HepG2 (cell line): Measurements from ENCODE around the gene KCNJ14. TPM values are rescaled to one million over a fixed set of nuclear protein-coding genes. Genes with fewer than 3 reads are reported as not detected.

Experiments used
- KDM5A ChIP-seq: fragments of 200-600 bp; sonication (generic); IDR thresholded peaks from 2 replicates; pipeline ENCODE4 v1.7.0; 2018; ENCODE audit warnings: antibody characterized with exemption, mild to moderate bottlenecking, low read length, borderline replicate concordance
- PAWR ChIP-seq: sonication (generic); formaldehyde crosslinking; IDR thresholded peaks from 2 replicates; pipeline ENCODE4 v1.4.0; 2020; ENCODE audit warnings: missing genetic modification reagents, mild to moderate bottlenecking, borderline replicate concordance
- PAX8 ChIP-seq: sonication (generic); formaldehyde crosslinking; IDR thresholded peaks from 2 replicates; pipeline ENCODE4 v1.8.0; 2022; ENCODE audit warnings: mild to moderate bottlenecking, missing genetic modification reagents, borderline replicate concordance
- STAG1 ChIP-seq: sonication (generic); formaldehyde crosslinking; IDR thresholded peaks from 2 replicates; pipeline ENCODE4 v1.4.0; 2020; ENCODE audit warnings: missing genetic modification reagents
- ZBTB8A ChIP-seq: sonication (generic); formaldehyde crosslinking; IDR thresholded peaks from 2 replicates; pipeline ENCODE4 v1.4.0; 2020; ENCODE audit warnings: mild to moderate bottlenecking, low read depth, missing genetic modification reagents, borderline replicate concordance
- ZNF160 ChIP-seq: sonication (generic); formaldehyde crosslinking; IDR thresholded peaks from 2 replicates; pipeline ENCODE4 v1.8.0; 2022; ENCODE audit warnings: mild to moderate bottlenecking, inconsistent platforms, missing genetic modification reagents
- ZNF180 ChIP-seq: sonication (generic); formaldehyde crosslinking; IDR thresholded peaks from 2 replicates; pipeline ENCODE4 v1.4.0; 2020; ENCODE audit warnings: low read depth, missing genetic modification reagents, borderline replicate concordance
- ZNF782 ChIP-seq: sonication (generic); formaldehyde crosslinking; IDR thresholded peaks from 2 replicates; pipeline ENCODE4 v1.4.0; 2020; ENCODE audit warnings: missing genetic modification reagents, mild to moderate bottlenecking, borderline replicate concordance
- ZNF788 ChIP-seq: sonication (generic); formaldehyde crosslinking; IDR thresholded peaks from 2 replicates; pipeline ENCODE4 v1.5.0; 2020; ENCODE audit warnings: mild to moderate bottlenecking, missing genetic modification reagents, borderline replicate concordance
- ZNF790 ChIP-seq: sonication (generic); formaldehyde crosslinking; IDR thresholded peaks from 2 replicates; pipeline ENCODE4 v1.8.0; 2022; ENCODE audit warnings: missing genetic modification reagents, mild to moderate bottlenecking, borderline replicate concordance
- ZSCAN22 ChIP-seq: sonication (generic); formaldehyde crosslinking; IDR thresholded peaks from 2 replicates; pipeline ENCODE4 v1.4.0; 2020; ENCODE audit warnings: mild to moderate bottlenecking, missing genetic modification reagents
- ZSCAN29 ChIP-seq: sonication (generic); formaldehyde crosslinking; conservative IDR thresholded peaks from 2 replicates; pipeline ENCODE4 v1.4.0; 2020; ENCODE audit warnings: mild to moderate bottlenecking, missing genetic modification reagents
- polyA plus RNA-seq, 8 experiments: library from polyadenylated mRNA; depleted of rRNA in 3 of 8; stranded (reverse) in 7 of 8; unstranded in 1 of 8; fragments of >200 nt; fragmentation: Illumina TruSeq in 4 of 8; extraction: Trizol in 4 of 8; gene quantifications; 2 replicates each; pipeline versions ENCODE4 v1.2.1 to v1.2.3, GENCODE V29; 2011 to 2016; ENCODE audit warnings: low read depth in 4 of 8, missing spikeins in 1 of 8, mixed read lengths in 1 of 8; ENCODE audit not compliant: insufficient read depth in 1 of 8
- total RNA-seq, 5 experiments: library from RNA; depleted of rRNA; stranded (reverse); fragments of >200 nt; fragmentation: Illumina TruSeq; extraction: Trizol; gene quantifications; 2 replicates each; pipeline ENCODE4 v1.2.3, GENCODE V29; 2016; ENCODE audit warnings: low read depth in 1 of 5
- TF ChIP-seq, protein P1 (sequence below): sonication (generic); formaldehyde crosslinking; IDR thresholded peaks from 2 replicates; pipeline ENCODE4; 2020; ENCODE audit warnings: missing genetic modification reagents, mild to moderate bottlenecking, borderline replicate concordance
- TF ChIP-seq, protein P2 (sequence below): sonication (generic); formaldehyde crosslinking; IDR thresholded peaks from 2 replicates; pipeline ENCODE4 v1.4.0; 2020; ENCODE audit warnings: missing genetic modification reagents
- TF ChIP-seq, protein P3 (sequence below): sonication (generic); formaldehyde crosslinking; IDR thresholded peaks from 2 replicates; pipeline ENCODE4 v1.4.0; 2020; ENCODE audit warnings: missing genetic modification reagents, mild to moderate bottlenecking, borderline replicate concordance
- TF ChIP-seq, protein P4 (sequence below): sonication (generic); formaldehyde crosslinking; IDR thresholded peaks from 2 replicates; pipeline ENCODE4 v1.4.0; 2020; ENCODE audit warnings: missing genetic modification reagents
- TF ChIP-seq, protein P5 (sequence below): IDR thresholded peaks from 2 replicates; pipeline ENCODE4 v1.6.1; 2016

The KCNJ14 gene
- total and polyA plus RNA-seq, 2 of the 13 experiments (the other 11 are each of a cell fraction or from before 2014, with no cell fraction given), result 0.20 to 0.51 TPM

DNA sequence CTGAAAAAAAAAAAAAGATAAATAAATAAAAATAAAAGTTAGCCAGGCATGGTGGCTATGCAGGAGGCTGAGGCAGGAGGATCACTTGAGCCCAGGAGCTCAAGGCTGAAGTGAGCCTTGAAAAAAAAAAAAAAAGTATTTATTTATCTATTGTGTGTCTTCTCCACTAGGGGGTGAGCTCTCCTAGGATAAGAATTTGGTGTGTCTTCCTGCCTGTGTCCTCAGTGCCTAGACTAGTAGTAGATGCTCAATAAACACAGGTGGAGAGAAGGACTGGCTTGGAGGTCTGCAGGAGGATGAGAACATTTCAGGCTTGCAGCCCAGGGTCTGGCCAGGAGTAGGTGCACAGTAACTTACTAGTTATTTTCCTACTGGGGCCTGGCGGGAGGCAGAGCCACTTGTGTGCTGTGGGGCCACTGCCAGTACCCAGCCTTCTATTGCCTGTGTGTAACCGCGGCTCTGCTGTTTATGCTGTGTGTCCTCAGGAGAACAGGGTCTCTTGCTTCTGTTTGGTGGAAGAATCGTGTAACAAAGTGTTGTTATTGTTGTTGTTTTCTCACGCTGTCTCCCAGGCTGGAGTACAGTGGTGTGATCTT lies 50.9 kb downstream of the KCNJ14 start (continued):
- no peak for TF ChIP-seq ZNF790 (CRISPR knock-in tag)
- TF ChIP-seq ZSCAN29 (CRISPR knock-in tag), result no peak
- TF ChIP-seq, protein P1, sequence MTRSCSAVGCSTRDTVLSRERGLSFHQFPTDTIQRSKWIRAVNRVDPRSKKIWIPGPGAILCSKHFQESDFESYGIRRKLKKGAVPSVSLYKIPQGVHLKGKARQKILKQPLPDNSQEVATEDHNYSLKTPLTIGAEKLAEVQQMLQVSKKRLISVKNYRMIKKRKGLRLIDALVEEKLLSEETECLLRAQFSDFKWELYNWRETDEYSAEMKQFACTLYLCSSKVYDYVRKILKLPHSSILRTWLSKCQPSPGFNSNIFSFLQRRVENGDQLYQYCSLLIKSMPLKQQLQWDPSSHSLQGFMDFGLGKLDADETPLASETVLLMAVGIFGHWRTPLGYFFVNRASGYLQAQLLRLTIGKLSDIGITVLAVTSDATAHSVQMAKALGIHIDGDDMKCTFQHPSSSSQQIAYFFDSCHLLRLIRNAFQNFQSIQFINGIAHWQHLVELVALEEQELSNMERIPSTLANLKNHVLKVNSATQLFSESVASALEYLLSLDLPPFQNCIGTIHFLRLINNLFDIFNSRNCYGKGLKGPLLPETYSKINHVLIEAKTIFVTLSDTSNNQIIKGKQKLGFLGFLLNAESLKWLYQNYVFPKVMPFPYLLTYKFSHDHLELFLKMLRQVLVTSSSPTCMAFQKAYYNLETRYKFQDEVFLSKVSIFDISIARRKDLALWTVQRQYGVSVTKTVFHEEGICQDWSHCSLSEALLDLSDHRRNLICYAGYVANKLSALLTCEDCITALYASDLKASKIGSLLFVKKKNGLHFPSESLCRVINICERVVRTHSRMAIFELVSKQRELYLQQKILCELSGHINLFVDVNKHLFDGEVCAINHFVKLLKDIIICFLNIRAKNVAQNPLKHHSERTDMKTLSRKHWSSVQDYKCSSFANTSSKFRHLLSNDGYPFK (CRISPR knock-in tag), result no peak
- TF ChIP-seq ZBTB8A, result no peak
- TF ChIP-seq PAWR (CRISPR knock-in tag), result no peak
- no peak for TF ChIP-seq ZNF160 (CRISPR knock-in tag)
- TF ChIP-seq ZSCAN22 (CRISPR knock-in tag), result no peak
- TF ChIP-seq, protein P2, sequence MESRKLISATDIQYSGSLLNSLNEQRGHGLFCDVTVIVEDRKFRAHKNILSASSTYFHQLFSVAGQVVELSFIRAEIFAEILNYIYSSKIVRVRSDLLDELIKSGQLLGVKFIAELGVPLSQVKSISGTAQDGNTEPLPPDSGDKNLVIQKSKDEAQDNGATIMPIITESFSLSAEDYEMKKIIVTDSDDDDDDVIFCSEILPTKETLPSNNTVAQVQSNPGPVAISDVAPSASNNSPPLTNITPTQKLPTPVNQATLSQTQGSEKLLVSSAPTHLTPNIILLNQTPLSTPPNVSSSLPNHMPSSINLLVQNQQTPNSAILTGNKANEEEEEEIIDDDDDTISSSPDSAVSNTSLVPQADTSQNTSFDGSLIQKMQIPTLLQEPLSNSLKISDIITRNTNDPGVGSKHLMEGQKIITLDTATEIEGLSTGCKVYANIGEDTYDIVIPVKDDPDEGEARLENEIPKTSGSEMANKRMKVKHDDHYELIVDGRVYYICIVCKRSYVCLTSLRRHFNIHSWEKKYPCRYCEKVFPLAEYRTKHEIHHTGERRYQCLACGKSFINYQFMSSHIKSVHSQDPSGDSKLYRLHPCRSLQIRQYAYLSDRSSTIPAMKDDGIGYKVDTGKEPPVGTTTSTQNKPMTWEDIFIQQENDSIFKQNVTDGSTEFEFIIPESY (CRISPR knock-in tag), result 0 out of 2 replicates have a peak, but pooled peaks have one; percentile 5
- no peak for TF ChIP-seq ZNF180 (CRISPR knock-in tag)
- TF ChIP-seq STAG1 (CRISPR knock-in tag), result peak; percentile 86
- TF ChIP-seq, protein P3, sequence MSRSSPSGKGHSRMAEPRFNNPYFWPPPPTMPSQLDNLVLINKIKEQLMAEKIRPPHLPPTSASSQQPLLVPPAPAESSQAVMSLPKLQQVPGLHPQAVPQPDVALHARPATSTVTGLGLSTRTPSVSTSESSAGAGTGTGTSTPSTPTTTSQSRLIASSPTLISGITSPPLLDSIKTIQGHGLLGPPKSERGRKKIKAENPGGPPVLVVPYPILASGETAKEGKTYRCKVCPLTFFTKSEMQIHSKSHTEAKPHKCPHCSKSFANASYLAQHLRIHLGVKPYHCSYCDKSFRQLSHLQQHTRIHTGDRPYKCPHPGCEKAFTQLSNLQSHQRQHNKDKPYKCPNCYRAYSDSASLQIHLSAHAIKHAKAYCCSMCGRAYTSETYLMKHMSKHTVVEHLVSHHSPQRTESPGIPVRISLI (CRISPR knock-in tag), result peak; percentile 88
- TF ChIP-seq ZNF782, result no peak
- TF ChIP-seq PAX8, result no peak
- TF ChIP-seq, protein P4, sequence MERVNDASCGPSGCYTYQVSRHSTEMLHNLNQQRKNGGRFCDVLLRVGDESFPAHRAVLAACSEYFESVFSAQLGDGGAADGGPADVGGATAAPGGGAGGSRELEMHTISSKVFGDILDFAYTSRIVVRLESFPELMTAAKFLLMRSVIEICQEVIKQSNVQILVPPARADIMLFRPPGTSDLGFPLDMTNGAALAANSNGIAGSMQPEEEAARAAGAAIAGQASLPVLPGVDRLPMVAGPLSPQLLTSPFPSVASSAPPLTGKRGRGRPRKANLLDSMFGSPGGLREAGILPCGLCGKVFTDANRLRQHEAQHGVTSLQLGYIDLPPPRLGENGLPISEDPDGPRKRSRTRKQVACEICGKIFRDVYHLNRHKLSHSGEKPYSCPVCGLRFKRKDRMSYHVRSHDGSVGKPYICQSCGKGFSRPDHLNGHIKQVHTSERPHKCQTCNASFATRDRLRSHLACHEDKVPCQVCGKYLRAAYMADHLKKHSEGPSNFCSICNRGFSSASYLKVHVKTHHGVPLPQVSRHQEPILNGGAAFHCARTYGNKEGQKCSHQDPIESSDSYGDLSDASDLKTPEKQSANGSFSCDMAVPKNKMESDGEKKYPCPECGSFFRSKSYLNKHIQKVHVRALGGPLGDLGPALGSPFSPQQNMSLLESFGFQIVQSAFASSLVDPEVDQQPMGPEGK, result no peak
- no peak for TF ChIP-seq KDM5A
- TF ChIP-seq, protein P5, sequence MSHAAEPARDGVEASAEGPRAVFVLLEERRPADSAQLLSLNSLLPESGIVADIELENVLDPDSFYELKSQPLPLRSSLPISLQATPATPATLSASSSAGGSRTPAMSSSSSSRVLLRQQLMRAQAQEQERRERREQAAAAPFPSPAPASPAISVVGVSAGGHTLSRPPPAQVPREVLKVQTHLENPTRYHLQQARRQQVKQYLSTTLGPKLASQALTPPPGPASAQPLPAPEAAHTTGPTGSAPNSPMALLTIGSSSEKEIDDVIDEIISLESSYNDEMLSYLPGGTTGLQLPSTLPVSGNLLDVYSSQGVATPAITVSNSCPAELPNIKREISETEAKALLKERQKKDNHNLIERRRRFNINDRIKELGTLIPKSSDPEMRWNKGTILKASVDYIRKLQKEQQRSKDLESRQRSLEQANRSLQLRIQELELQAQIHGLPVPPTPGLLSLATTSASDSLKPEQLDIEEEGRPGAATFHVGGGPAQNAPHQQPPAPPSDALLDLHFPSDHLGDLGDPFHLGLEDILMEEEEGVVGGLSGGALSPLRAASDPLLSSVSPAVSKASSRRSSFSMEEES (CRISPR knock-in tag), result no peak
- TF ChIP-seq ZNF788 (CRISPR knock-in tag), result no peak
